ENCODE data around the gene C1QTNF5.

Gene C1QTNF5

GRCh38 chr11:119317592-119318239 lies 23.0 kb downstream of the C1QTNF5 start:
- DNase-seq (ENCODE audit: low spot score) = no peak

GRCh38 chr11:119316729-119317591 lies 23.7 kb downstream of the C1QTNF5 start, which contains the start of gene MCAM:
TSS of gene MCAM (minus strand) at chr11:119317130. CDS start at chr11:119317101, 29 bp downstream.
- DNase-seq (ENCODE audit: low spot score) = peak; percentile 64

GRCh38 chr11:119316016-119316728 lies 24.5 kb downstream of the C1QTNF5 start:
- no peak for DNase-seq (ENCODE audit: low spot score)

- no peak for DNase-seq (ENCODE audit: low spot score)
Observed at GRCh38 chr11:119315131-119316015, 25.3 kb downstream of the C1QTNF5 start.

GRCh38 chr11:119314726-119315125 lies 26.0 kb downstream of the C1QTNF5 start:
- DNase-seq (ENCODE audit: low spot score) = no peak

- DNase-seq (ENCODE audit: low spot score) = no peak
Observed at GRCh38 chr11:119310682-119311052, 30.0 kb downstream of the C1QTNF5 start.

- DNase-seq (ENCODE audit: low spot score) = no peak
Observed at GRCh38 chr11:119309953-119310681, 30.6 kb downstream of the C1QTNF5 start.

- no peak for DNase-seq (ENCODE audit: low spot score)
Observed at GRCh38 chr11:119309411-119309810, 31.3 kb downstream of the C1QTNF5 start.

- DNase-seq (ENCODE audit: low spot score) = no peak
Observed at GRCh38 chr11:119307974-119308373, 32.7 kb downstream of the C1QTNF5 start.

GRCh38 chr11:119307219-119307618 lies 33.5 kb downstream of the C1QTNF5 start:
- DNase-seq (ENCODE audit: low spot score) = no peak

- no peak for DNase-seq (ENCODE audit: low spot score)
Observed at GRCh38 chr11:119306373-119306890, 34.3 kb downstream of the C1QTNF5 start.

- no peak for DNase-seq (ENCODE audit: low spot score)
Observed at GRCh38 chr11:119305556-119306372, 34.9 kb downstream of the C1QTNF5 start.

- no peak for DNase-seq (ENCODE audit: low spot score)
Observed at GRCh38 chr11:119303227-119303718, 37.4 kb downstream of the C1QTNF5 start.

GRCh38 chr11:119300198-119300964 lies 40.3 kb downstream of the C1QTNF5 start:
- no peak for DNase-seq (ENCODE audit: low spot score)

GRCh38 chr11:119299416-119299815 lies 41.3 kb downstream of the C1QTNF5 start:
- no peak for DNase-seq (ENCODE audit: low spot score)

GRCh38 chr11:119298726-119299125 lies 42.0 kb downstream of the C1QTNF5 start:
- DNase-seq (ENCODE audit: low spot score) = no peak

GRCh38 chr11:119297938-119298337 lies 42.7 kb downstream of the C1QTNF5 start:
- DNase-seq (ENCODE audit: low spot score) = no peak

- DNase-seq (ENCODE audit: low spot score) = no peak
Observed at GRCh38 chr11:119295178-119295577, 45.5 kb downstream of the C1QTNF5 start.

- no peak for DNase-seq (ENCODE audit: low spot score)
Observed at GRCh38 chr11:119293461-119293860, 47.2 kb downstream of the C1QTNF5 start.

Data from HuH-7.5 (cell line).